CD4-positive, alpha-beta T cell treated with Interleukin-4 for 4 hours (primary cell): Measurements from ENCODE around the gene AP3B1.
A peak's percentile ranks its signal among the peaks of the same experiment; 100 is the strongest.

Experiments used
- DNase-seq: peaks from one replicate; pipeline ENCODE4 v3.0.0-alpha.2; 2020

The AP3B1 gene

GRCh38 chr5:78287833-78288232 is 6.7 kb downstream of the AP3B1 start:
- DNase-seq, result peak; percentile 10

- no peak for DNase-seq
Measured at GRCh38 chr5:78287169-78287568, 7.3 kb downstream of the AP3B1 start.

DNA sequence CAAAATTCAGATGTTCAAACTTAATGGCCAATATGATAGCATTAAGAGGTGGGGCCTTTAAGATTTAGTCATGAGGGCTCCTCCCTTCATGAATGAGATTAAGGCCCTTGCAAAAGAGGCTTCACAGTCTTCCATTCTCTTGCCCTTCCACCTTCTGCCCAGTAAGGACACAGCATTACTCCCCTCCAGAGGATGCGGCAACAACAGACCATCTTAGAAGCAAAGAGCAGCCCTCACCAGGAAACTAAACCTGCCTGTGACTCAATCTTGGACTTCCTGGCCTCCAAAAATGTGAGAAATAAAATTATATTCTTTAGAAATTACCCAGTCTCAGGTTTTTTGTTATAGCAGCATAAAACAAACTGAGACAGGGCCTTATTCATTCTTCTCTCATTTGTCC is 8.2 kb downstream of the AP3B1 start:
- no peak for DNase-seq

- no peak for DNase-seq
Measured at GRCh38 chr5:78283802-78284201, 10.7 kb downstream of the AP3B1 start.

DNA sequence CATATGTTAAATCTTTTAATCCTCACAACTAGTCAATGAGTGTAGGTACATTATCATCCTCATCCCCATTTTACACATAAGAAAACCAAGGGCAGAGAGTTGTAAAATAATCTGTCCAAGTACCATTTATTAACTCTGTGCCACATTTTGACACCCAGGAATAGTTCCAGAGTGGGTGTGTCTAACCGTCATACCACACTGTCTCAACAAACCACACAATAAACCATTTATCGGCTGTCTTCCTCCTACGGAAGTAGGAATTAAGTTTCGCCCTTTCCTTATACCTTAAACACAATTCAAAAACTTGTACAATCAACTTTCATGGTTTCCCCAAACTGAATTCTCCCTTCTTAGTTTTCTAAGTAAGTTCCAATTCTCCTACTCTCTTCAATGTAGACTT is 11.4 kb downstream of the AP3B1 start:
- no peak for DNase-seq

DNA sequence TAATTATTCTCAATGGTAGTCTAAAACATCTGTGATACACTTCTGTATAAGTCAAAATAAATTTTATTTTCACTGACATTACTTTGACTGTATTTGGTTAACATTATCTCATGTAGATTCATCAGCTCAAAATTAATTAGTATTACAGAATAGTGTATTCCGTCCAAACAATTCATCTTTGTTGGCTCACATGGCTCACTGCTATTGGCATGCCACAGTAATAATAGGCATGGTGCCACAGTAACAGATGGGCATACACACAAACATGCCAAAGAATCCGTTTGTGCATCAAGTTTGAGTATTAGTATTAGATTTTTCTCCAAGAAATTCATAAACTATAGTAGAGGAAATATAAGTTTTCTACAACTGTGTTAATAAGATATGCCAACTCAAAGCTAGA is 14.2 kb downstream of the AP3B1 start:
- no peak for DNase-seq

DNA sequence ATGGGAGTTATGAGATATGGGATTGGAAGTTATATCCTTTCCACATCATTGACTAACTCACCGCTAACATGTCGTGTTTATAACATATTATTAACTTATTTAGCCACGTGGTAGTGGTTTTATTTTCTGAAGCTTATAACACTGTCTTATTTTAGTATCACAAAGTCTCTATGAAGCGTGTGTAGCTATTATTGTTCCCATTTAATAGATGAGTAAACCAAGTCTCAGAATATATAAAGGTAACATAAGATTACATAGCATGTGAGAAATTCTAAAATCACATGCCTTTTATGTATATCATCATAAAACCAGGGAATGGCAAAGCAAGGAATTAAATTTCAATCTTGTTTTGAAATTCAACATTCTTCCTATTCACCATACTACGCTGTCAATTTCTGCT is 15.3 kb downstream of the AP3B1 start:
- no peak for DNase-seq

DNA sequence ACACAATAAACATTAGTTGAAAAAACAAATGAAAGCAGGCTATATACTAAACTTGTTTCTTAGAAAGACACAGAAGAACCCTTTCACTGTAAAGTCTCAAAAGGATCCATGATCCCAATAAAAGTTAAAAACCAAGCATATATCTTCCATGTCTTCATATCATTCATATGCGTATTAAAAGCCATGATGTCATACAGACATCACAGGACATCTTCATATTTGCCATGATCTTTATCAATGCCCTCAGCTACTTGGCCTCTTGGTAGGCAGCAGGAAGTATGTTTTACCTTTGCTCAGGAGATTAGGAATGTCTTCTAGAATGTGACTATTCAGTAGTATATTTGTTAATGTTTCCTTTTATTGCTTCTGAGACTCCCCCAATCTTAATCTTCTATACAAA is 16.8 kb downstream of the AP3B1 start:
- DNase-seq, result no peak

DNA sequence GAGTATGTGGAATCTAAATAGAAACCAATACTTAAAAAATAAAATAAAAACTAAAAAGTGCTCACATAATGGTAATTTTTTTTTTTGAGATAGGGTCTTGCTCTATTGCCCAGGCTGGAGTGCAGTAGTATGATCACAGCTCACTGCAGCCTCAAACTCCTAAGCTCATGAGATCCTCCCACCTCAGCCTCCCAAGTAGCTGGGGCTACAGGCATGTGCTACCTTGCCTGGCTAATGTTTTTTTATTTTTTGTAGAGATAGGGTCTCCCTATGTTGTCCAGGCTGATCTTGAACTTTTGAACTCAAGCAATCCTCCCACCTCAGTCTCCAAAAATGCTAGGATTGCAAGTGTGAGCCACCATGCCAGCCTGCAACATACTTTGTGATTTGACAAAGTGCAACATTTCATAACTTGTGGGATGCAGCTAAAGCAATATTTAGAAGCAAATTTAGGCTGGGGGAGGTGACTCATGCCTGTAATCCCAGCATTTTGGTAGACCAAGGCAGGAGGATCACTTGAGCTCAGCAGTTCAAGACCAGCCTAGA is 18.4 kb downstream of the AP3B1 start:
- DNase-seq, result no peak

- DNase-seq, result no peak
Measured at GRCh38 chr5:78274540-78275197, 19.8 kb downstream of the AP3B1 start.

DNA sequence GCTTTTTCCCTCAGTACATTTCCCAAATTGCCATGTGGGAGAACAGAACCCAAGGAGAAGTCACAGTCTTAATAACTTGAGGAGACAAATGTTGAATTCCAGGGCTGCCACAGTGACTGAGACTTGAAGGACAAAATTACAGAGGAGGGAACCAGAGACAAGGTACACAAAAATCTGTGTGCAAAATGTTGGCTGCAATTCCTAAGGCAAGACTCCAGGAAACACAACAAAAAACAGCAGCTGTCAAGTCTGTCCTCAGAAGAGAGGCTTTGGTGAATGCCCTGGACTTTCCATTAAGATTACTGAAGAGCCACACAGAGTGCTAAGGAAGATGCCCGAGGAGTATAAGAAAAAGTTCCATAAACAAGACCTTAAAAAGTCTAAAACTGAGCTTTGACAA is 21.1 kb downstream of the AP3B1 start:
- no peak for DNase-seq

GRCh38 chr5:78271766-78272165 is 22.7 kb downstream of the AP3B1 start:
- no peak for DNase-seq

DNA sequence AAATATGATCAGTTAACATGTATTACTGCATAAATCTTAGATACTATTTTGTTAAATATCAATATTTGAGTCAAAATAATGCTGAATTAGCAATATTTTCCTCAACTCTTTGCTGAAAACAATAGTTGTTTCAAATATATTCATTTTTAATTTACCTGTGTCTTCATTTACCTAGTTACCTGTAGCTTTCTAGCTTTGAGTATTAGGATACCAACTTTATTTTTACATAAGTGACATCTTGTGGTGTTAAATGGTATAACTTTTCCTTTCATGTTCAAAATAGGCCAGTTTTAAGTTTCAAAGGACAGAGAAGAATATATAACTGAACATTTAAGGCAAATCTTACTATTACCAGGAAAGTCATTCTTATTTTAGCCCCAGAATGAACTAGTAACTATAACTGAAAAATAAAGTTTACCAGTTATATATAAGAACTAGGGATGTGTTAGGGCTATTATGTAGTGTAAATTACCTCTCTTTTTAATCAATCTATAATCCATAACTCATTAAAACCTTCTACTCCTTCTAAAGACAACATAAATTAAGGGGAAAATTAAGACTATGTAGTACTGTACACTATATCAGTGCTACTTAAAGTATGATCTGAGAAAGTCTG is 25.3 kb downstream of the AP3B1 start:
- peak; percentile 23 for DNase-seq

GRCh38 chr5:78268356-78268755 is 26.1 kb downstream of the AP3B1 start:
- no peak for DNase-seq

- DNase-seq, result no peak
Measured at GRCh38 chr5:78265163-78265562, 29.3 kb downstream of the AP3B1 start.

- DNase-seq, result no peak
Measured at GRCh38 chr5:78264600-78264999, 29.9 kb downstream of the AP3B1 start.

DNA sequence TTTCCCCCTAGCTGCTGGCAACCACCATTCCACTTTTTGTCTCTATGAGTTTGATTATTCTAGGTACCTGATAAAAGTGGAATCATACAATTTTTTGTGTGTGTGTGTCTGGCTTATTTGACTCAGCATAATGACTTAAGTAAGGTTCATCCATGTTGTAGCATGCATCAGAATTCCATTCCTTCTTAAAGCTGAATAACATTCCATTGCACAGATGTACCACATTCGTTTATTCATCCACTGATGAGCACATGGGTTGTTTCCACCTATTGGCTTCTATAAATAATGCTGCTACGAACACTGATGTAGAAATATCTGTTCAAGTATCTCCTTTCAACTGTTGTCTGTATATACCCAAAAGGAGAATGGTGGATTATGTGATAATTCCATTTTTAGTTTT is 33.7 kb downstream of the AP3B1 start:
- no peak for DNase-seq

DNA sequence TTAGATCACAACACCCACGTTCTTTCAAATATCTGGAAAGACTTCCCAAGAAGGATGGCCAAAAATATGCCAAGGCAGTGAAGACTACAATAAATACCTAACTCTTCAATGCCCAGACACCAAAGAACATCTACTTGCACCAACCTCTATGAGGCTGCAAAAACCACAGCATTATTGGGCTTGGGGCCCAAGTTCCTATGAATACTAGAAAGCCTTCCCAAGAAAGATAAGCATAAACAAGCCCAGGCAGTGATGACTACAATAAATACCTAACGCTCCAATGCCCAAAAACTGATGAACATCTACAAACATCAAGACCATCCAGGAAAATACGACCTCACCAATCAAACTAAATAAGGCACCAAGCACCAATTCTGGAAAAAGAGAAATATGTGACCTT is 41.3 kb downstream of the AP3B1 start:
- no peak for DNase-seq

GRCh38 chr5:78252715-78253114 is 41.8 kb downstream of the AP3B1 start:
- no peak for DNase-seq

DNA sequence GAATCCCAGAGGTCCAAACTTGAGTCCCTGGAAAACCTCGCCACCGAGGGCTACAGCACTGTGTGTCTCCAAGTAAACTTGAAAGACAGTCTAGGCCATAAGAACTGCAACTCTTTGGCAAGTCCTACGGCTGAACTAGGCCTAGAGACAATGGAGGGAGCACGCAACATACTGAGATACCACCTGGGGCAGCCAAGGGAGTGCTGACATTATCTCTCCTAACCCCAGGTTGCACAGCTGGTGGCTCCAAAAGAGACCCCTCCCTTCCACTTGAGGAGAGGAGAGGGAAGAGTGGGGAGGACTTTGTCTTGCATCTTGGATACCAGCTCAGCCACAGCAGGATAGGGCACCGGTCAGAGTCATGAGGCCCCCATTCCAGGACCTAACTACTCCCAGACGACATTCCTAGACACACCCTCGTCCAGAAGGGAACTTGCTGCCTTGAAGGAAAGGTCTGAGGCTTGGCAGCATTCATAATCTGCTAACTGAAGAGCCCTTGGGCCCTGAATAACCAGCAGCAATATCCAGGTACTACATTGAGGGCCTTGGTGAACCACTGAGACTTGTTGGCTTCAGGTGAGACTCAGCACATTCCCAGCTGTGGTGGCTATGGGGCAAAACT is 42.7 kb downstream of the AP3B1 start:
- no peak for DNase-seq

DNA sequence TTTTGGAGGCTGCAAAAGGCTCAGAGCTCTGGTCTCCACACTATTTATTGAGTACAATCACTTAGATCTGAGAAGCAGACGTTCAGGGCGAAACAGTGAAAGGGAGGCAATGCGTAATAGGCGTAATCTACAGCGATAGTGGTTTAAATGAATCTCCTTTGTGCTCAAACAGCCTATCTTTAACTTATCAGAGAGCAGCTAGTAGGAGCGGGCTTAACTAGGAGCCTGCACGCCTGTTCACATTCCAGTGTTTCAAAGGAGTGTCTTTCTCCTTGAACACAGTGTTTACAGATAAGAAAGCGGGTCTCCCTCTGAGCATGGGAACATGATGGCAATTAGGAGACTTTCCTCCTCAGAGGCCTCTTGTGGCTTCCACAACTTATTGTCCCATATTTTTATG is 49.4 kb downstream of the AP3B1 start:
- no peak for DNase-seq

- DNase-seq, result no peak
Measured at GRCh38 chr5:78243639-78244038, 50.9 kb downstream of the AP3B1 start.

GRCh38 chr5:78243091-78243490 is 51.4 kb downstream of the AP3B1 start:
- no peak for DNase-seq

DNA sequence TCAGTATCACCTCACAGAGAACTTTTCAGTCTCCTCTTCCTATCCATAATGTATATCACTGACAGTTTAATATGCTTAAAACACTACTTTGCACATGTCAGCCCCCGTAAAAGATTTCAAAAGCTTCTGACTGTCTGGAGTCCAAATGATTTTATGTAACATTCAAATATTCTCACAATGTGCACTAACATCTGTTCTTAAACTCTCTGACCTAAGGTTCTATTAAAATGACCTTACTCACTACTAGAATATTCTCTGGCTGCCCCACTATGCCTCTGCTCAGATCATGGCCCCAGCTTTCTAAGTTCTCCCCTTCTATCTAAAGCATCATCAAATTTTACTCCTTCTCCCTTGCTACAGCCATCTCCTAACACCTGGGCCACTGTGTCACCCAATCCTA is 52.5 kb downstream of the AP3B1 start:
- no peak for DNase-seq
